Measurements from ENCODE around the gene SUCLG2.

The SUCLG2 gene

GRCh38 chr3:67380118-67380517 is 274.3 kb downstream of the SUCLG2 start:
- no peak for DNase-seq

- no peak for DNase-seq
These were observed 277.1 kb downstream of the SUCLG2 start for GRCh38 chr3:67377299-67377698.

GRCh38 chr3:67376416-67376815 is 278.0 kb downstream of the SUCLG2 start:
- no peak for DNase-seq

- DNase-seq: no peak
These were observed 278.4 kb downstream of the SUCLG2 start for GRCh38 chr3:67375976-67376375.

GRCh38 chr3:67362686-67363085 is 291.7 kb downstream of the SUCLG2 start:
- no peak for DNase-seq

GRCh38 chr3:67361770-67362169 is 292.6 kb downstream of the SUCLG2 start:
- no peak for DNase-seq

GRCh38 chr3:67361323-67361722 is 293.1 kb downstream of the SUCLG2 start:
- no peak for DNase-seq

- no peak for DNase-seq
These were observed 296.6 kb downstream of the SUCLG2 start for GRCh38 chr3:67357610-67358458.

- no peak for DNase-seq
These were observed 304.7 kb downstream of the SUCLG2 start for GRCh38 chr3:67349551-67350174.

GRCh38 chr3:67346081-67346480 is 308.3 kb downstream of the SUCLG2 start:
- no peak for DNase-seq

GRCh38 chr3:67335813-67336212 is 318.6 kb downstream of the SUCLG2 start:
- no peak for DNase-seq

- no peak for DNase-seq
These were observed 319.8 kb downstream of the SUCLG2 start for GRCh38 chr3:67334588-67334987.

GRCh38 chr3:67329358-67329757 is 325.1 kb downstream of the SUCLG2 start:
- no peak for DNase-seq

GRCh38 chr3:67327582-67327981 is 326.8 kb downstream of the SUCLG2 start:
- DNase-seq: no peak

GRCh38 chr3:67325231-67325630 is 329.2 kb downstream of the SUCLG2 start:
- DNase-seq: no peak

All from NCI-H774 (cell line).